T47D (cell line): ENCODE results near the gene CCDC183.
"Not testable (repeated sequence)": the region's sequence is repeated elsewhere in the genome, so short reads cannot be mapped to it uniquely, and the experiment has no call there.

Experiments
- DNase-seq, 2 experiments: peaks; one replicate each; pipeline versions ENCODE4 v3.0.0 to v3.0.0-alpha.2; 2011 to 2012; ENCODE audit warnings: low read depth in 1 of 2, low spot score in 1 of 2
- JUND ChIP-seq: IDR thresholded peaks from 2 replicates; pipeline ENCODE4 v1.6.1; 2012; ENCODE audit warnings: low read depth
- in situ Hi-C: cut with HindIII; loops from 2 replicates; pipeline ENCODE4 v1.10.0; 2016; ENCODE audit warnings: low sequenced_read_pairs, low pct_unique_long_range_greater_than_20kb

CCDC183 gene

DNA sequence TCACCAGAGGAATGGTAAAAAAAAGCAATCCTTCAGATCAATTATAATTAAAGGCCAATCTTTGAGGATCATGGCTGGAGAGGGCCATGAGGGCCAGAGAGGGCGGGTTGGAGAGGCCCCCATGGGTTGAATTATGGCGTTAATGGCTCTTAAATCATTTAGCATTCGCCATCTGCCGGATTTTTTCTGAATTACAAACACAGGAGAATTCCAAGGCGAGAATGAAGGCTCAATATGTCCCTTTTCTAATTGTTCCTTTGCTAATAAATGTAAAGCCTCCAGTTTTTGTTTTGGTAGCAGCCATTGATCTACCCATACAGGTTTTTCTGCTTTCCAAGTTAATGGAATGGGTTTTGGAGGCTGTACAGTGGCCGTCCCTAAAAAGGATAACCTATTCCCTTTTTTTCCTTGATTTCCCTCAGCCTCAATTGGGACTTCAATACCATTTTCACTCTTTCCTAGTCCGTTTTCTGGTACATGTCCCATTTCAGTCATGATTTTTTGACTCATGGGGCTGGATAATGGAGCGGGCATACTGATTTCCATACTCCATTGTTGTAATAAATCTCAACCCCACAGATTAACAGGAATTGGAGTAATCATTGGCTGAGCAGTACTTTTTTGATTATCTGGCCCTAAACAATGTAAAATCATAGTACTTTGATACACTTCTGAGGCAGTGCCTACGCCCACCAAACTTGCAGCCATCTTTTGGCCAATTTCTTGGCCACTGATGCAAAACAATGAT lies 11.7 kb upstream of the CCDC183 start:
- TF ChIP-seq JUND: no peak
- in situ Hi-C loops: no loop called here
- DNase-seq: peak in 1 of 2 experiments; percentile 64

DNA sequence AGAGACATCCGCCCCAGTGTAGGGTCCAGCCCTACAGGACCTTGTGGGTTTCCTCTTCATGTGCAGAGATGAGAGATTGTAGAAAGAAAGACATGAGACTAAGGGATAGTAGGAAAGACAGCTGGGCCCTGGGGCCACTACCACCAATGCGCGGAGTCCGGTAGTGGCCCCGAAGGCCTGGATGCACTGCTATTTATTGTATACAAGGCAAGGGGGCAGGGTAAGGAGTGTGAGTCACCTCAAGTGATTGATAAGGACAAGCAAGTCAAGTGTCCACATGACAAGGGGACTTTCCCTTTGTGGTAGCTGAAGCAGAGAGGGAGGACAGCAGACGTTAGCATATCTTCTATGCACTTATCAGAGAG lies 11.2 kb upstream of the CCDC183 start:
- in situ Hi-C loops: no loop called here
- TF ChIP-seq JUND: no peak
- no peak for DNase-seq

DNA sequence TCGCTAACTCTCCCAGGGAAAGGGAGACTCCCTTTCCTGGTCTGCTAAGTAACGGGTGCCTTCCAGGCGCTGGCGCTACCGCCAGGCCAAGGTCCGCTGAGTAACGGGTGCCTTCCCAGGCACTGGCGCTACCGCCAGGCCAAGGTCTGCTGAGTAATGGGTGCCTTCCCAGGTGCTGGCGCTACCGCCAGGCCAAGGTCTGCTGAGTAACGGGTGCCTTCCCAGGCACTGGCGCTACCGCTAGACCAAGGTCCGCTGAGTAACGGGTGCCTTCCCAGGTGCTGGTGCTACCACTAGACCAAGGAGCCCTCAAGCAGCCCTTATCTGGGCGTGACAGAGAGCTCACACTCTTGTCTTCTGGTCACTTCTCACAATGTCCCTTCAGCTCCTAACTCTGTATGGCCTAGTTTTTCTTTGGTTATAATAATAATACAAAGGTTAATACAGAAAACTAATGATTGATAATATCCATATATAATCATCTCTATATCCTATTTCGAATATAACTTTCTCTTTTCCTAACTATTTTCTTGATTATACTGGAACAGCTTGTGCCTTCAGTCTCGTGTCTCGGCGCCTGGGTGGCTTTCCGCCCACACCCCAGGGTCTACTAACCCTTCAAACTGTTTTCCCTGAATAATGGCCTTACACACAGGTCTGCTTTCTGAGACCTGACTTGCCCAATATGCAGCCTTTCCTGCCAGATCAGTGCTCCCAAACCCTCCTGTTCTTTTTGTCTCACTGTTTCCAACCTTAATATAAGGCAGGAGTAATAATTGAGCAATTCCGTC lies 10.4 kb upstream of the CCDC183 start:
- DNase-seq, in situ Hi-C loops: not testable (repeated sequence)

DNA sequence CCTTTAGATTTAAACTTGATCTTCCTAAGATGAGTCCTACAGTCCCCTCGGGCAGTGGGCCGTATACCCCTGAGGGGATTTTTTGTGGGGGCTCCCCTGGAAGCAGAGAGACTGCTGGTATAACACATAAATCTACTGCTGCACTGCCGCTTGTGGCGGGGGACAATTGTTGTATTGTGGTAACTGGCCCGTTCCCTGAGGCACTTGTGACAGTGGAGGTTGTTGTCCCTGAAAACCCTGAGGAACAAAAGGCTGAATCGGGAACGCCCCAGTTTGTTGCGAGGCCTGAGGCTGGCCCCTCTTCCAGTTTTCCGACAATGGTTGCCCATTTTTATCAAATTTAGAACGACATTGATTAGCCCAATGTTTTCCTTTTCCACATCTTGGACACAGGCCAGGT lies 9.7 kb upstream of the CCDC183 start:
- in situ Hi-C loops: no loop called here
- no peak for DNase-seq
- no peak for TF ChIP-seq JUND

DNA sequence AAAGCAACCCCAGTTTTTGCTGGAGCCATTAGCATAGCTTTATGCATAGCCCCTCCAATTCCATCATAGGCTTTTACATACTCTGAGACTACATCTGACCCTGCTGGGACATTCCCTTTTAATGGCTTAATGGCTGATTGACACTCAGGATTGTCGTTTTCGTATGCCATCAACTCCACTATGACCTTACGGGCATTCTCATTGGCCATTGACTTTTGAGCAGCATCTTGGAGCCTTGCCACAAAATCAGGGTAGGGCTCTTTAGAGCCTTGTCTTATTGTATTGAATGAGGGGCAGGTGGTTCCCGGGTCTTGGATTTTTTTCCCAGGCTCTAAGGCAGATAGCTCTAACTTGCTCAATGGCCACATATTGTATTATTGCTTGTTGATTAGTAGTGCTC lies 9.2 kb upstream of the CCDC183 start:
- in situ Hi-C loops: not testable (repeated sequence)

DNA sequence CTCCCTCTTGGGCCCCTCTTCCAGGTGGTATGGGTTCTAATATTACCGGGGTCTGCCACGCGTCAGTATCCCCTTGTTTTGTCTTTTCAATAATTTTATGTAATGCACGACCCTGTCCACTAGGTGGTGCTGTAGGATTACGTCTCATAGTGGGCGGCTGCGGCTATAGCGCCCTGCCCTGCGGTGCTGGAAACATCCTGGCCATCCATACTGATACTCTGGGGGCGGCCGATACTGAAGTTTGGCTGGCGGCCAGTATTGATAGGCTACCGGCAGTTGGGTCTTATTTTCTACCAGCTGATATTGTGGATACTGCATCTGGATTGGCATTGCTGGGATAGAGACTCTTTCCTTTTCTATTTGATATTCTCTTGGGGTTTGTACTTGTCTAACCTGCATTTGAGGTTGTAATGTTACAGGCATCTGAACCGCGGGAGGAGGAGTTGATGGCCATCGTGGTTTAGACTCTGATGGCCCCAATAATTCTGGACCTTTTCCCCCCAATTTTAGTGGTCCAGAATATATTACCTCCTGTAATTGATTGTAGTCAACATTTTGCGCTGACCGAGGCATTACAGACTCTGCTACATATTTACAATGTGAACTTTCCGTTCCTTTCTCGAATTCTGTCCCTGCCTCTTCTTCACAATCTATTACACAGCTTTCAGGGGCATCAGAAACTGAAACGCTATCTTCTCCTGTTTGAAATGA lies 8.3 kb upstream of the CCDC183 start:
- in situ Hi-C loops: no loop called here
- peak in 1 of 2 experiments; percentile 75 for DNase-seq
- no peak for TF ChIP-seq JUND

More for the DNA sequence above, 9.2 kb upstream of the CCDC183 start:
- DNase-seq: not testable (repeated sequence)

DNA sequence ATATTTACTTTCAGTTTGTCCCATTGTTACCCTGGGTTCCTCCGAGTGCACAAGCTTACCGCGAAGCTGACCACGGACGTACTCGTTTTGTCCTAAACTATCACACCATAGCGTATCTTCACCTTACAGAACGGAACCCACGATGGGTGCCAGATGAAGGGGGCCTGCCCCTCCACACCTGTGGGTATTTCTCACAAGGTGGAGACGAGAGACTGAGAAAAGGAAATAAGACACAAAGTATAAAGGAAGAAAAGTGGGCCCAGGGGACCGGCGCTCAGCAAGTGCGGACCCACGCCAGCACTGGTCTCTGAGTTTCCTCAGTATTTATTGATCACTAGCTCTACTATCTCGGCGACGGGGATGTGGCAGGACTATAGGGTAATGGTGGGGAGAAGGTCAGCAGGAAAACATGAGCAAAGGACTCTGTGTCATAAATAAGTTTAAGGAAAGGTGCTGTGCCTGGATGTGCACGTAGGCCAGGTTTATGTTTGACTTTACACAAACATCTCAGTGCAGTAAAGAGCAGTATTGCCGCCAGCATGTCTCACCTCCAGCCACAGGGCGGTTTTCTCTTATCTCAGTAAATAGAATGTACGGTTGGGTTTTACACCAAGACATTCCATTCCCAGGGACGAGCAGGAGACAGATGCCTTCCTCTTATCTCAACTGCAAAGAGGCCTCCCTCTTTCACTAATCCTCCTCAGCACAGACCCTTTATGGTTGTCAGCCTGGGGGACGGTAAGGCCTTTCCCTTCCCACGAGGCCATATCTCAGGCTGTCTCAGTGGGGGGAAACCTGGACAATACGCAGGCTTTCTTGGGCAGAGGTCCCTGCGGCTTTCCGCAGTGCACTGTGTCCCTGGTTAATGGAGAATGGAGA lies 7.3 kb upstream of the CCDC183 start:
- DNase-seq, in situ Hi-C loops: not testable (repeated sequence)

DNA sequence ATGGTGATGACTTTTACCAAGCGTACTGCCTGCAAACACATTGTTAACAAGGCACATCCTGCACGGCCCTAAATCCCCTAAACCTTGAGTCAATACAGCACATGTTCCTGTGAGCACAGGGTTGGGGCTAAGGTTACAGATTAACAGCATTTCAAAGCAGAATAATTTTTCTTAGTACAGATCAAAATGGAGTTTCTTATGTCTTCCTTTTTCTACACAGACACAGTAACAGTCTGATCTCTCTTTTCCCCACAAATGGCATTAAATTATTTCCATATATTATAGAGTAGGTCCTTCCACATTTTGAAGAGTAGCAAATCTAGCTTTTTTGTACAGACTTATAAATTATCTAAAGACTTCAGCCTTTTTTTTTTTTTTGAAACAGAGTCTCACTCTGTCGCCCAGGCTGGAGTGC lies 6.6 kb upstream of the CCDC183 start:
- DNase-seq: no peak
- in situ Hi-C loops: no loop called here
- no peak for TF ChIP-seq JUND

DNA sequence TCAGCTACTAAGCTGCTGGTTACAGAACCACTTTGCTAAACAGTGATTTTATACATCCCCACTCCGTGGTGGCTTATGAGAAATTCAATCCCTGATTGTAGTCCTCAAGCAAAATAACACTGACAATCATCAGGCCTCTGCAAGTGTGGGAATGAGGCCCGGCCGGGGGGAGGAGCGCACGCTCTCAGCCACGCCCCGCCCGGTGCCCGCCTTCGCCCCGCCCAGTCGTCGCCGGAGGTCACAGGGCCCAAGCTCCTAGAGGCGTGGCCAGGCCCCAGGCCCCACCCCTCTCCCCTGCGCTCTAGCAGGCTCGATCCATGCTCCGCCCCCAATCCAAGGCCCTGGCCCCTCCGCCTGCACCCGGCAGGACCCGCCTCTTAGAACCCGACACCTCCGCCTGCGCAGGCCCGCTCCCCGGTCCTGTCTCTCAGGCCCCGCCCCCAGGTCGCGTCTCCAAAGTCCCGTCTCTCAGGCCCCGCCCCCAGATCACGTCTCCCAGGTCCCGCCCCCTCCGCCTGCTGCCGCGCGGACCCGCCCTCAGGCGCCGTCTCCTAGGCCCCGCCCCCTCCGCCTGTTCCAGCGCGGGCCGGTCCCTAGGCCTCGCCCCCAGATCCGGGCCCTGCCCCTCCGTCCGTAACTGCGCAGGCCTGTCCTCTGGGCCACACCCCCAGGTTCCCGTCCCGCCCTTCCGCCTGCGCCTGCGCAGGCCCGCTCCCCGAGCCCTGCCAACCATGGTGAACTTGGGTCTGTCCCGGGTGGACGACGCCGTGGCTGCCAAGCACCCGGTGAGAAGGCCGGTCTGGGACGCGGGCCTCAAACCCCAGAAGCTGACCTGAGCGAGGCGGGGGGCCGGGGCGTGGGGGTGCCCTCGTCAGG lies 5.3 kb upstream of the CCDC183 start, which contains the start of gene TMEM141:
Gene TMEM141, plus strand, starts transcription at position 705 of the 876 bp plus-strand sequence. Its CDS starts 27 bp downstream, at position 732.
- no peak for TF ChIP-seq JUND
- in situ Hi-C loops: no loop called here

DNA sequence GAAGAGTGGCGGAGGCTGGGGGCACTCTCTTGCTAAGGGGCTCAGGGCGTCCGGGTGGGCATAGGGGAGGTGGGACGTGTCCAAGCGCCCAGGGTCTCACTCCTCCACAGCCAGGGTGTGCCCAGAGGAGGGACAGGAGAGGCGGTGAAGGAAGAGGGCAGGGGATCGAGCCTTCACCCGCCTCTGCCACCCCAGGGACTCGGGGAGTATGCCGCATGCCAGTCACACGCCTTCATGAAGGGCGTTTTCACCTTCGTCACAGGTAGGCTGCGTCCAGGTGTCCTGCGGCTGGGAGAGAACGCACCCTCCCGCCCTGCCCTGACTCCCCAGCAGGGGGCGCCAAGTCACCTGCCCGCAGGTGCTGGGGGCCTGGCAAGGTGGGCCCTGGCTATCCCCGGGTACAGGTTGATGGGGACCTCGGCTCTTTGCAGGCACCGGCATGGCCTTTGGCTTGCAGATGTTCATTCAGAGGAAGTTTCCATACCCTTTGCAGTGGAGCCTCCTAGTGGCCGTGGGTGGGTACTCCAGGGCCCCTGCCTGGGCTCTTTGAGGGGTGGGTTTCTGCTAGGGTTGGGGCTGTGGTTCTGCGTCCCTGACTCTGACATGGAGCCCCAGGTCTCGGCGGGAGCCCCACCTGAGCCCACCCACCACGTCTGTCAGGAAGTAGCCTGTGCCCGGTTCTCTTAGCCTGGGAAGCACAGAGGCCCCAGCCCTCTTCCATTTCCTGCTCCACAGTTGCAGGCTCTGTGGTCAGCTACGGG lies 4.4 kb upstream of the CCDC183 start:
- in situ Hi-C loops: no loop called here
- DNase-seq: peak; percentile 81 to 93
- TF ChIP-seq JUND: no peak

More for the DNA sequence above, 5.3 kb upstream of the CCDC183 start, which contains the start of gene TMEM141:
- DNase-seq: peak; percentile 94 to 100
